Uterus (tissue), 2 donors: ENCODE measurements around the gene ASTN2.

Experiments used
- POLR2A ChIP-seq, 2 donors: fragments of 450-650 bp; IDR thresholded peaks; one replicate each; pipeline ENCODE4 v1.6.1; 2016; ENCODE audit warnings: antibody characterized with exemption in 2 of 2, mild to moderate bottlenecking in 1 of 2, moderate library complexity in 1 of 2
- TF ChIP-seq, protein P1 (sequence below), 4 experiments: fragments of 200-600 bp in 2 of 4; fragments of 450-650 bp in 2 of 4; sonication (generic) in 2 of 4; IDR thresholded peaks; one replicate each; pipeline ENCODE4 v1.5.1; 2016 to 2019; ENCODE audit warnings: antibody characterized with exemption in 4 of 4, mild to moderate bottlenecking in 2 of 4, moderate library complexity in 1 of 4

DNA sequence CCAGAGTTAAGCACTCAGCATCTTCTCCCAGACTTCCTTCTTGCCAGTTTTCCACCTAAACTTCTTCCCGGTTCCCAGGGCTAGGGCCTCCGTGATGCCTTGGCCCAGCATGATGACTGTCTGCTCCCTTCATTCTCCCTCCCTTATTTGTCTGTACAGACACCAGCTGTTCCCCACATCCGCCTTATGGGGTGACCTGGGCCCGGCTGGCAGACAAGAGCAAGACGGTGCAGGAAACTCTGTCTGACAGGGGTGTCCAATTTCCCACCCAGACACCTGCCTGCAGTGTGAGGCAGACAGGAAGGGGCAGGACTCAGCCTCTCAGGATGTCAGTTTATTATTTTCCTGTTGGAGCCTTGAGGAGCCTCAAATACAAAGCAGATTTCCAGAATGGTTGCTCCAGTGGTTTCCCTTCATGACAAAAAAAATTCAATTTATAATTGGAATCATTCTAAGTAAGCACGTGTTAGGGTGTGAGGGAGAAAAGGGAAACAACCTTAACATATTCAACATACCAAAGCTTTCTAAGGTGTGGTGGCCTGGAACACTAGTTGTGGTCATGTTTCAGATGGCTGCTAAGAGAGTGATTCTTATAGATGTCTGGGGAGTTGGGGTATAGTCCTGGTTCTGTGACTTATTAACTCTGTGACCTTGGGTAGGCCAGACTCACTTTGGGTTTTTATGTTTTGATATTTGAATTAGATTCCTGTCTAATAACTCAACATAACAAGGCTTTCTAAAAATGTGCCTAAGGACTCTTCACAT, 1026.7 kb downstream of the ASTN2 start:
- TF ChIP-seq, protein P1, sequence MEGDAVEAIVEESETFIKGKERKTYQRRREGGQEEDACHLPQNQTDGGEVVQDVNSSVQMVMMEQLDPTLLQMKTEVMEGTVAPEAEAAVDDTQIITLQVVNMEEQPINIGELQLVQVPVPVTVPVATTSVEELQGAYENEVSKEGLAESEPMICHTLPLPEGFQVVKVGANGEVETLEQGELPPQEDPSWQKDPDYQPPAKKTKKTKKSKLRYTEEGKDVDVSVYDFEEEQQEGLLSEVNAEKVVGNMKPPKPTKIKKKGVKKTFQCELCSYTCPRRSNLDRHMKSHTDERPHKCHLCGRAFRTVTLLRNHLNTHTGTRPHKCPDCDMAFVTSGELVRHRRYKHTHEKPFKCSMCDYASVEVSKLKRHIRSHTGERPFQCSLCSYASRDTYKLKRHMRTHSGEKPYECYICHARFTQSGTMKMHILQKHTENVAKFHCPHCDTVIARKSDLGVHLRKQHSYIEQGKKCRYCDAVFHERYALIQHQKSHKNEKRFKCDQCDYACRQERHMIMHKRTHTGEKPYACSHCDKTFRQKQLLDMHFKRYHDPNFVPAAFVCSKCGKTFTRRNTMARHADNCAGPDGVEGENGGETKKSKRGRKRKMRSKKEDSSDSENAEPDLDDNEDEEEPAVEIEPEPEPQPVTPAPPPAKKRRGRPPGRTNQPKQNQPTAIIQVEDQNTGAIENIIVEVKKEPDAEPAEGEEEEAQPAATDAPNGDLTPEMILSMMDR (IDR thresholded peaks at IDR 0.05): no peak
- TF ChIP-seq POLR2A (IDR thresholded peaks at IDR 0.05): no peak
